Measurements from ENCODE around the gene WNT5B. TPM values are rescaled to one million over a fixed set of nuclear protein-coding genes. Genes with fewer than 3 reads are reported as not detected.

Gene WNT5B
- total RNA-seq, 4 donors from 2014 or later: 11.7 to 34.1 (median 17.6) TPM

DNA sequence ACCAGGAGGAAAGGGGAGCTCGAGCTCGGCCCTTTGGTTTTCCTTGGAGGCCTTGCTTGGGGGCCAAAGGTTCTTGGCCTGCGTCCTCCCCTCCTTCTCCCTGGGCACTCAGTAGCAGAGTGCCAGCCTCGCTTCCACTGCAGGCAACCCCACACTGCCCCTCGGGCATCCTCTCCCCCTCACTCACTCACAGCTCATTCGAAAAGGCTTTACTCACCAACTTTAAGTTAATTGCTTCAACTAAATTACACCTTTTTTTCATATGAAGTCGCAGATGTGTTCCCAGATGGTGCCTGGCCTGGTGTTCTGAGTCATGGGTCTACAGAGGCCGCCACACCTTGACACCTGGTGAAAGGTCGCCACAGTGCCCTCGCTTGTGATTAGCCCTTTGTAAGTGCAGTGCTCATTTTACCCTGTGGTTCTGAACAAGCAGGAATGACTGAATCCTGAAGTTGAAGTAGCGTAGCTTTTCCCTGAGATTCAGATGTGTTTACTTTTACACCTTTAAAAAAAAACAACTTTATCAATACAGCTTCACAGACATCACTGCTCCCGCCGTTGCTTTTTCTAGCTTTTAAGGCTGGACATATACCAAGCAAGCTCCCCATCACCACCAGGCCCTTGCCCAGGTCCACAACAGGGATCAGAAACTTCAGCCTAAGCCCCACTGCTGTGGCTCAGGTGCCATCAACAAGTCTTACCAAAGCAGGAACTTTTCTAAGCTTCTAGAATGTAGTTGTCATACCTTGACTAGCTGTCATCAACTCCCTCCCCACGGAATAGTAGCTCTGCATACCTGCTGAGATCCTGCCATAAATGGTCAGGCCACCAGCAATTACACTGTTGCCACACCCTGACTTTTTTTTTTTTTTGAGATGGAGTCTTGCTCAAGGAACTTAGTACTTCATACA is 41.6 kb downstream of the WNT5B start:
- no peaks in the 10 kb centered on the region for H3K36me3 ChIP-seq
- WGBS, 2 donors: 70 to 74% methylated on average over 14 of the region's 14 CpGs
- H3K4me1 ChIP-seq: peaks cover 0 to 15% (median 11%) of the 10 kb centered on the region in 4 donors
- no peaks in the 10 kb centered on the region for H3K27me3 ChIP-seq
- peak overlapping the region in 2 of 4 donors; percentile 61 to 83 for H3K27ac ChIP-seq
- TF ChIP-seq, protein P1, sequence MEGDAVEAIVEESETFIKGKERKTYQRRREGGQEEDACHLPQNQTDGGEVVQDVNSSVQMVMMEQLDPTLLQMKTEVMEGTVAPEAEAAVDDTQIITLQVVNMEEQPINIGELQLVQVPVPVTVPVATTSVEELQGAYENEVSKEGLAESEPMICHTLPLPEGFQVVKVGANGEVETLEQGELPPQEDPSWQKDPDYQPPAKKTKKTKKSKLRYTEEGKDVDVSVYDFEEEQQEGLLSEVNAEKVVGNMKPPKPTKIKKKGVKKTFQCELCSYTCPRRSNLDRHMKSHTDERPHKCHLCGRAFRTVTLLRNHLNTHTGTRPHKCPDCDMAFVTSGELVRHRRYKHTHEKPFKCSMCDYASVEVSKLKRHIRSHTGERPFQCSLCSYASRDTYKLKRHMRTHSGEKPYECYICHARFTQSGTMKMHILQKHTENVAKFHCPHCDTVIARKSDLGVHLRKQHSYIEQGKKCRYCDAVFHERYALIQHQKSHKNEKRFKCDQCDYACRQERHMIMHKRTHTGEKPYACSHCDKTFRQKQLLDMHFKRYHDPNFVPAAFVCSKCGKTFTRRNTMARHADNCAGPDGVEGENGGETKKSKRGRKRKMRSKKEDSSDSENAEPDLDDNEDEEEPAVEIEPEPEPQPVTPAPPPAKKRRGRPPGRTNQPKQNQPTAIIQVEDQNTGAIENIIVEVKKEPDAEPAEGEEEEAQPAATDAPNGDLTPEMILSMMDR (IDR thresholded peaks at IDR 0.05): no peak
- TF ChIP-seq POLR2A (IDR thresholded peaks at IDR 0.05): no peak
- TF ChIP-seq EP300 (IDR thresholded peaks at IDR 0.05): no peak
- H3K9me3 ChIP-seq: no peaks in the 10 kb centered on the region
- no peak for DNase-seq (ENCODE audit: low spot score in 2 of 2)
- H3K4me3 ChIP-seq: no peak overlapping the region

DNA sequence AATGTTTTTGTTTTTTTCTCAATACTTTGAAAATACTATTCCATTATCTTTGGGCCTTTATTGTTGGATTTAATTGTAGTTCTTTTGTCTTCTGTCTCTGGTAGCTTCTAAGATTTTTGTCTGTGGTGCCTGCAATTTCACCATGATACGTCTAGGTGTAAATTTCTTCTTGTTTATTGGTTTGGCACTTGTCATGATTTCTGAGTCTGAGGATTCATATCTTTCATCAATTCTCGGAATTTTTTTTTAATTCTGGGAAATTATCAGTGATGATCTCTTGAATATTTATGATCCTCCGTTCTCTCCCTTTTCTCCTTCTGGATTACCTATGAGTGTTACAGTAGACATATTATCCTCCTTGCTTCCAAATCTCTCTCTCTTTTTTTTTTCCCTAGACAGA is 47.0 kb downstream of the WNT5B start:
- Histone ChIP-seq H3K9me3 (peaks cover 0 to 5% (median 0%) of the 10 kb centered on the region in 4 donors), H3K4me3 (no peak overlapping the region), H3K27ac (no peak overlapping the region), H3K27me3 (no peaks in the 10 kb centered on the region), H3K4me1 (no peaks in the 10 kb centered on the region), H3K36me3 (no peaks in the 10 kb centered on the region)
- 93 to 96% methylated on average over 3 of the region's 3 CpGs for WGBS, 2 donors
- no peak for DNase-seq (ENCODE audit: low spot score in 2 of 2)
- TF ChIP-seq EP300 (IDR thresholded peaks at IDR 0.05) (no peak), POLR2A (IDR thresholded peaks at IDR 0.05) (no peak)
- TF ChIP-seq, protein P1 (IDR thresholded peaks at IDR 0.05): no peak

DNA sequence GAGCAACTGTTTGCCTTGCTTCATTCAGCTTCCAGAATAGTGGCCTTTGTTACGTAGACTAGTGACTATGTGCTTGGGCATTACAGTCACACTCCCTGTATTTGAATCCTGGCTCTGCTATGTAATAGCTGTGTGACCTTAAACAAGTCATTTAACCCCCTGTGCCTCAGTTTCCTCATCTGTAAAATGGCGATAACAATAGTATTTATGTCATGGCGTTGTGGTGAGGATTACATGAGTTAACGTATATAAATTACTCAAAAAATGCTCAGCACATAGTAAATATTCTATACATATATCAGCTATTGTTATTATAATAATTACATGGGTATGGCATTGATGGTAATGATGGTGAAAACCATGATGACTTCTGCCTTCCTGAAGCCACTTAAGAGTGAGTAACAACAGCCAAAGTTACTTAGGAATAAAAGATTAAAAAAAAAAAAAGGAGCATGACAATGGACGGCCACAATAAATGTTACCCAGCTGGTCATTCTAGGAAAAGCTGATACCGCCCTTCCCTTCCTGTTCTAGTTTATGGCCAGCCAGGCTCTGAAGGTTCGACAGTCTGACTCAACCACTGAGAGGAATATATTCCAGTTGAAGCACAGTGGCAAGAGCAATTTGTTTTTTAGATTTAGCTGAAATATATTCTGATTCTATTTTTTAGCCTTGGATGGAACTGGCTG is 51.9 kb downstream of the WNT5B start:
- no peak for DNase-seq (ENCODE audit: low spot score in 2 of 2)
- peak in 1 of 2 donors; percentile 41 for TF ChIP-seq EP300 (IDR thresholded peaks at IDR 0.05)
- TF ChIP-seq, protein P1 (IDR thresholded peaks at IDR 0.05): no peak
- Histone ChIP-seq H3K27ac (peak overlapping the region in 2 of 4 donors; percentile 31 to 74), H3K9me3 (peaks cover 0 to 5% (median 0%) of the 10 kb centered on the region in 4 donors), H3K27me3 (no peaks in the 10 kb centered on the region), H3K36me3 (no peaks in the 10 kb centered on the region), H3K4me1 (peaks cover 0 to 10% (median 1%) of the 10 kb centered on the region in 4 donors), H3K4me3 (no peak overlapping the region)
- 66 to 70% methylated on average over 7 of the region's 7 CpGs for WGBS, 2 donors

DNA sequence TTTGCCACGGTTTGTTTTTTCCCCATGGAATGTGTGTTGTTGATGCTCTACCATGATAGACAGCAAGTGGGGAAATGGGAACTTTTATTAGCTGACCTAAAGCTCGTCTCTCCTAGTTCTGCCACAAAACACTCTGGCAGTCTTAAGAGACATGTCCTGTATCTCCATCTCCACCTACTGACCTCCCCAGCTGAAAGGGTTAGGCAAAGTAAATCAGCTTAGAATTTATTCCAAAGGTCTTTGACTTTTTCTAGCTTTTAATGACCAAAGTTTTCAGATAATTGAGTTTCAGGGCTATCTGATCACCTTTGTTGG is 52.4 kb downstream of the WNT5B start:
- WGBS, 2 donors: 21 to 44% methylated on average over 2 of the region's 2 CpGs
- Histone ChIP-seq H3K4me1 (peaks cover 0 to 10% (median 1%) of the 10 kb centered on the region in 4 donors), H3K27ac (peak overlapping the region in 2 of 4 donors; percentile 31 to 74)

More for the DNA sequence above, 52.4 kb downstream of the WNT5B start:
- Histone ChIP-seq H3K27me3 (no peaks in the 10 kb centered on the region), H3K4me3 (no peak overlapping the region), H3K9me3 (peaks cover 0 to 2% (median 0%) of the 10 kb centered on the region in 4 donors), H3K36me3 (no peaks in the 10 kb centered on the region)
- no peak for DNase-seq (ENCODE audit: low spot score in 2 of 2)
- TF ChIP-seq, protein P1 (IDR thresholded peaks at IDR 0.05): no peak
- TF ChIP-seq POLR2A (IDR thresholded peaks at IDR 0.05) (no peak), EP300 (IDR thresholded peaks at IDR 0.05) (no peak)

All from tibial nerve (tissue), 4 donors.